Sciatic nerve (tissue), 2 donors: ENCODE measurements around the gene CAMKMT. TPM values are rescaled to one million over a fixed set of nuclear protein-coding genes. Genes with fewer than 3 reads are reported as not detected.

Experiments used
- ATAC-seq: fragments of 200-7000 bp; cut with Tn5 transposase; one replicate; pipeline ENCODE4 v1.9.1; 2020; ENCODE audit warnings: mild to moderate bottlenecking, moderate library complexity
- DNase-seq: peaks from one replicate; pipeline ENCODE4 v3.0.0-alpha.2; 2020; ENCODE audit warnings: low spot score
- intact Hi-C: fragments of 100-400 bp; cut with DNase I; formaldehyde crosslinking; loops from one replicate; pipeline ENCODE4 v1.14.2; 2022
- total RNA-seq: library from RNA; stranded (reverse); fragmentation: NEBNext Ultra II Directional; extraction: Animal tissue kit (Norgen Biotek cat#: 25700); gene quantifications from one replicate; pipeline ENCODE4 v1.2.1, GENCODE V29; 2021
- donor health status: DM: no; HTN: no; CAD: no.
- donor health status: DM: no; HTN: no; CAD: no.

The CAMKMT gene
- total RNA-seq = 11.9 TPM

DNA sequence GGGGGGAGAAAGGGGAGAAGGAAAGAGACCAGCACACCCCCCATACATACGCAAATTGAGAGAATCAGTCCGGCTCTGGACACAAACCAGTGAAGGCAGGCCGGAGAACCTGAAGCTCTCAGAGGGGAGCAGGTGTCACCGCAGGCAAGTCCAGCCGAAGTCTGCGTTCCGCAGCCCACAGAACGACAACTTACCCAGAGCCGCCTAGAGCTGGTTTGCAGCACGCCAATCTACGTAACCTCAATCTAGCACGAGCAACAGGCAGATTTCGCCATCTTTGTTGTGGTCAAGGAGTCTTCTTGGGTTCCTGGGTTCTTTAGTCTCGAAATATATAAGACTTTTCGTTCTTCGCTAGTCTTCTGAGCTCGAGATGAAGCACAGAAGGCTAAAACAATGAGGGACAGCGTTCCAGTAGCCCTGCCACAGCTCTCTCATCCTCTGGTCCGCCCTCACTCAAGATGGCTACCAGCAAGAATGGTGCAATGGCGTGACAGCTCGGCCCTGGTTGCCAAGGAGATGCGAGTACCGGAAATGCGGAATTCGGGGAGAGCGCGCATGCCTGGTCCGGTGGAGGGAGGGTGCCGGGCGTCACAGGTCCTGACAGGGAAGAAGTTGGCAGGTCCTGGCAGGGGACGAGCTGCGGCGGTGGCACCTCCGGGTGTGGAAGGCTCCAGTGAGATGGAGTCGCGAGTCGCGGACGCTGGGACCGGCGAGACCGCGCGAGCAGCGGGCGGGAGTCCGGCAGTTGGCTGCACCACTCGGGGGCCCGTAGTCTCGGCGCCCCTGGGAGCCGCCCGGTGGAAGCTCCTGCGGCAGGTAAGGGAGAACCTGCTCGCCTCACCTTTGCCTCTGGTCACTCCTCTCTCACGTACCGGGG, at the start of gene CAMKMT, which contains the start of gene PREPL:
CAMKMT (plus strand) TSS at position 618 of the 877 bp plus-strand sequence.
PREPL (minus strand) TSS at position 165 of the 877 bp plus-strand sequence. CDS start 15,152 bp downstream, outside the sequence.
- ATAC-seq (peak; percentile 99), DNase-seq (peak; percentile 99)
- intact Hi-C loops = no loop called here

DNA sequence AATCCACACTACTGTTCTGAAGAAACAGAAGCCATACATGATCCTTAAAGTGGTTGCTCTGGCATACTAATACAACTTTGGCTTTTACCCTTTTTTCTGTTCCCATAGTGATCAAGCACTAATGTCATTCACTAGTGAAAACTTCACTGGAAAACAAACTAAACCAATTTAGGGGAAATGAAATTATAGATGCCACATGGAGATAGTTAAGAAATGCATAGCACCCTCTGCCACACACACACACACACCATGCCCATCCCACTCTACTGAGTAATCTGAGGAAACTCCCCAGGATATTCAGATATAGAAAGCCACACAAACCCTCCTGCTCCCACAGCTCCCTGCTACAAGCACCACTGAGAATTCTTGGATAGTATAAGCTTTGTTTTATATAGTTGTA, 47.4 kb upstream of the CAMKMT start:
- no peak for DNase-seq
- intact Hi-C loops = no loop called here
- ATAC-seq = no peak

DNA sequence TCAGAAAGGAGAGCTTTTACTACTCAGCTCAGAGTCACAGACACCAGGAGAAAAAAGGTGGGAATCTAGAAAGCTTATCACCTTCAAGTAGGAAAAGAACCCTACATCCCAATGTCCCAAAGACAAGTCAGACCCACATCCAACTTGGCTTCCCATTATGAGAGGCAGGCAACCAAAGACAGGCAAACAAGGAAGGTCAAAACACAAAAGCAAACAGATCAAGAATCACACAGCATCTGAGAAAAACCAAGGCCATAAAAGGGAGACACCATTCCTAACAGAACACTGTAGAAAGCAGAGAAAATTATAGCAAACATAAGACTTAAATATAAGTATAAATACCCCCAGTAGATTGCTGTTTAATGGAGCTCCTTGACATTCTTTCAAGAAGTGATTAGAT, 45.8 kb upstream of the CAMKMT start:
- ATAC-seq = no peak
- no peak for DNase-seq
- intact Hi-C loops = no loop called here

DNA sequence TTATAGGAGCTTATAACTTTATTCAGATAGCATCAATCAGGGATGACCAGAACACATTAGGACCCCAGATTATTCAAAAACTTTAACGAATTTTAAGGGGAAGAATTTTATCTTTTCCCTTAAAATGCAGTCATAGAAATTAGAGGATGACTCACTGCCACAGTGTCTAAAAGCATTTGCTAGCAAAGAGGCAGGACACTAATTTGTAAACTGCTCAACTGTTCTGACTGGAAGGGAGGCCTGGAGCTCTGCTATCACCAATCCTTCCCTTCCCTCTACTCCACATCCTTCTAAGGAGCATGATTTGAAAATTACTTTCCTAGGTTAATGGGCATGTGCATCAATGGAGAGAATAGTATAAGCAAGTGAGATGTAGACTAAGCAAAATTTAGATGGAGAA, 40.9 kb upstream of the CAMKMT start:
- ATAC-seq (no peak), DNase-seq (no peak)
- intact Hi-C loops = no loop called here

DNA sequence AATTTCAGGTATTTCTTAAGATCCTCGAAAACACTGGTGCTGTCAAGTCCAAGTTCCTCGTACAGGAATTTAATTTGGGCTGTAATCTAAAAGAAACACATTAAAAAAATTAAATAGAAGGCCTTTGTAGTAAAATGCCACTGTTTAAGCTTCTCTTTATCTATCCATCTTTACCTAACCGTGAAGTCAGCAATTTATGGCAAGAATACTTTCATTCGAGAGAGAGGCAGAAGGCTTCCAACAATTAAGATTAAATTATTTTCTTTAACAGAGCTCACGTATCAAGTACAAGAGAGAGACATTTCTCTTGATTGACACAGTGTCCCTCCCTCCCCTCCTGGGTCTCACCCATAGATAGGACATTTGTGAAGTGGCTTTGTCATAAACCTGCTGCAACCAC, 40.4 kb upstream of the CAMKMT start:
- ATAC-seq (no peak), DNase-seq (no peak)
- intact Hi-C loops = no loop called here

DNA sequence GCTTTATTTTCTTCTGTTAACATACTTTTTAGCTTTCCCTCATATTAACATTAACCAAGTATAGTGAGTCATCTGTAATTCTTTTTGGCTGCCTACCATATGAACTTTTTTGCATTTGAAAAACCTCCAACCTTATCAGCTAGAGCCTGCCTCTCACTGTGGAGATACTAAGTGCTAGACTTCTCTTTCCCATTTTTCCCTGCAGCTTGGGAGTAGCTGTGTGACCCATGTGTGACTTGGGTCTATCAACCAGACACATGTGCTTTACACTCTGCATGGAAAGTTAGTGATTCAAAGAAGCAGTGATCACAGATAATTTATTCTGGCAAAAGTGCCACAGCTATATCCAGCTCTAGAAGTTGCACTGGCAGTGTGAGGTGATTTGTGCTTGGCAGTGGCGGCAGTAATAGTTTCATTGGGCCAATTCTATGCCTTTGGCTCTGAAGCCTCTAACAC, 36.7 kb upstream of the CAMKMT start:
- no peak for ATAC-seq
- DNase-seq = no peak
- intact Hi-C loops = no loop called here

DNA sequence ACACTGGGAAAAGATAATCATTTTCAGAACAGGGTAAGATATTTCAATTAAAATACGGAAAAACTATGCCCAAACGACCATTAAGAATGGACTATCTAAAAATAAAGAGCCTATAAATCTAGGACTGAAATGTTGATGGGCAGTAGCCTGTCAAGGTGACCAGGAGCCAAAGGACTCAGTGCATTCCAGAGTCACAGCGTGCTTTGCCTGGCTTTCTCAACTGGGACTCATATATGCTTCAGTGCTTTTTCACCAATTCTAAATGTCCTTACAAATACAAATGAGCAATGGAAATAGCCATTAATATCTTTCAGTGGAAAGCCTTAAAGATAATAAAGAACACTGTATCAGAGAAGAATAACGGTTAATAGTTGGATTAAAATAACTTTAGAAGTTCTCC, 35.9 kb upstream of the CAMKMT start:
- intact Hi-C loops = no loop called here
- ATAC-seq (no peak), DNase-seq (no peak)

DNA sequence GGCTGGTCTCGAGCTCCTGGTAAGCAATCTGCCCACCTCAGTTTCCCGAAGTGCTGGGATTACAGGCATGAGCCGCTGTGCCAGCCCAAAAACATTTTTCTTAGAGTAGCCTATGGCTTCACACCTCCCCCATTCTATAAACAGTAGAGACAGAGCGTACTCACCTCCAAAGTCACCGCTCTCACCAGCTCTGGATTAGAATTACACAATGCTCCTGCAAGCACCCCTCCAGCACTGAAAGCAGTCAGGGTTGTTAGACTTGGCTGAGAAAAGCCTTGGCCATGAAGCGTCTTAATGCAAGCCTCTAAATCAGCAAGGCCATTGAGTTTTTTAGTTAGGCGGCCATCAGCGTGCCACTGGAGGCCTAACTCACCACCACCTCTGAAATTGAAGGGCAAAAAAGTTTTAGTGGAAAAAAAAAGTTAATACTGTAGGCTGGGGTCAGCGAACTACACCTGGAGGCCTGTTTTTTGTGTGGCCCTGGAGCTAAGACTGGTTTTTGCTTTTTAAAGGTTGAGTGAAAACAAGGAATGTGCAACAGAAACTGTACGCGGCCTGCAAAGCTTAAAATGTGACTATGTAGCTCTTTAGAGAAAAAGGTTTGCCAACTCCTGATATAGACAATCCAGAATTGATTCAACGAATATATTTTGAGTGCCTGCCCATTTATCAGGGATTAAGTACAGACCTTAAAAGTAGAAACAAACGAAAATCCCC, 35.0 kb upstream of the CAMKMT start:
- ATAC-seq (no peak), DNase-seq (no peak)
- intact Hi-C loops = no loop called here

DNA sequence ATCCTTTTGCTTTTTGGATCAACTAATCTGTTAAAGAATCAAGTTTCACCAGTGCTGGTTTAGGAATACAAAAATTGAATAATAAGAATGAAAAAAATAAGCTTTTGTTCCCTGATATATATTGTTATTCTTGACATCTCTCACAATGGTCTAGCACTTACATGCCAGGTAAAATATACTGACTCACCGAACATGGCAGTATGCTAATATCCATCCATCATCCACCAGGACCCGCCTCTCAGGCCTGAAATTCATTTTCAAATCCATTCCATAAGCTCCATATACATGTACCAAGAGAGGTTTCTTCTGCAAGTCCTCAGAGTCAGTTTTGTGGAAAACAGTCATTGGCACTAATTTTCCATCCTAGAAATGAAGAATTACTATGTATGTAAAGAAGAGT, 33.0 kb upstream of the CAMKMT start:
- ATAC-seq (no peak), DNase-seq (no peak)
- intact Hi-C loops = no loop called here

DNA sequence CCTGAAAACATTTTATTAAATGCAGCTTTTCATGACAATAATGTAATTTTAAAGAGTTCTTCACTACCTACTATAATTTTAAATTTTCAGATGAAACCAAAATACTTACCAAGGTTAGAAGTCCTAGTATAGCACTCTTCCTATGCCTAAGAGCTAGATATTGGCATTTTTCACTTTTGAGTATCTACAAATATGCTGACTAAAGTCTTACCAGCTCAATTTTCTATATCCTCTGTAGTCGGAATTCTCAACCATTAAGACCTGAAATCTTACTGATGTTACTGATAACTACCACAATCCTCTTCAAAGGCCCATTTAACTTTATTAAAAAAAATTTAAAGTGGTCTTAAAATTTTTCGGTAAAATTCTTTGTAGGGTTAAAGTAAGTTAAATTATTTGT, 32.4 kb upstream of the CAMKMT start:
- no peak for DNase-seq
- intact Hi-C loops = no loop called here
- no peak for ATAC-seq

DNA sequence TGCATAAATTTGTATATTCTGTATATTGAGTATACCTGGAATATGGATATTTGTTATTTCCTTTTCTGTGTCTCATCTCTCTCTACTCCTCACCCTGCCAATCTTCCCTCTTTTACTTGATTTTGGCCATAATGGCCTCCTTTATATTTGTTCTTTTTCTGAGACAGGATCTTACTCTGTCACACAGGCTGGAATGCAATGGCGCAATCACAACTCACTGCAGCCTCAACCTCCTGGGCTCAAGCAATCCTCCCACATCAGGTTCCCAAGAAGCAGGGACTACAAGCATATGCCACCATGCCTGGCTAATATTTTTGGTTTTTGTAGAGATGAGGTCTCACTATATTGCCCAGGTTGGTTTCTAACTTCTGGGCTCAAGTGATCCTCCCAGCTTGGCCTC, 30.9 kb upstream of the CAMKMT start:
- DNase-seq (no peak), ATAC-seq (no peak)
- intact Hi-C loops = no loop called here

DNA sequence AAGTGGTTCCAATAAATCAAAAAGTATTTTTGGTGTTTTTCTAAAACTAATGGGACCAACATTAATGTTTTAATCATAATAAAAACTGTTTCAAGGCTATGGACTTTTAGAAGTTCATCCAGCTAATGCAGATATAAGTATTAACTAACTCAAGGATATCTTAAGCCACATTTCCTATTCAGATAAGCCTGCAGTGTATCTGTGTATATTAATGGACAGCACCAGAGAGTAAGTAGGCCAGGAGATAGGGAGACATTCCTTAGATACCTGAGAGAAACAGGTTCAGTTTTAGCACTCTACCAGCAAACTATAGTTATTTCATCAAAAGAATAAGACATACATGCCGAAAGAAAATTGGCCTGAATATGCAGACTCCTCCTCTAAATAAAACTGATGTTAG, 27.8 kb upstream of the CAMKMT start:
- DNase-seq (no peak), ATAC-seq (no peak)
- intact Hi-C loops = no loop called here

DNA sequence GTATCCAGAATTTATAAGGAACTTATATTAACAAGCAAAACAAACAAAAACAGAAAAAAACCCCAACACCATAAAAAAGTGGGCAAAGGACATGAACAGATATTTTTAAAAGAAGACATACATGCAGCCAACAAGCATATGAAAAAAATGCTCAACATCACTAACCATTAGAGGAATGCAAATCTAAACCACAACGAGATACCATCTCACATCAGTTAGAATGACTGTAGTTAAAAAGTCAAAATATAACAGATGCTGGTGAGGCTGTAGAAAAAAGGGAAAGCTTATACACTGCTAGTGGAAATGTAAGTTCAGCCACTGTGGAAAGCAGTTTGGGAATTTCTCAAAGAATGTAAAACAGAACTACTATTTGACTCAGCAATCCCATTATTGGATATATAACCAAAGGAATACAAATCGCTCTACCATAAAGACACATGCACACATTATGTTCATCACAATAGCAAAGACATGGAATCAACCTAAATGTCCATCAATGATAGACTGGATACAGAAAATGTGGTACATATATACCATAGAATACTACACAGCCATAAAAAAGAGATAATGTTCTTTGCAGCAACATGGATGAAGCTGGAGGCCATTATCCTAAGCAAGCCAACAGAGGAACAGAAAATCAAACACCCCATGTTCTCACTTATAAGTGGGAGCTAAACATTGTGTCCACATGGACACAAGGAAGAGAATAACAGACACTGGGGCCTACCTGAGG, 25.8 kb upstream of the CAMKMT start:
- ATAC-seq (no peak), DNase-seq (no peak)
- intact Hi-C loops = no loop called here

DNA sequence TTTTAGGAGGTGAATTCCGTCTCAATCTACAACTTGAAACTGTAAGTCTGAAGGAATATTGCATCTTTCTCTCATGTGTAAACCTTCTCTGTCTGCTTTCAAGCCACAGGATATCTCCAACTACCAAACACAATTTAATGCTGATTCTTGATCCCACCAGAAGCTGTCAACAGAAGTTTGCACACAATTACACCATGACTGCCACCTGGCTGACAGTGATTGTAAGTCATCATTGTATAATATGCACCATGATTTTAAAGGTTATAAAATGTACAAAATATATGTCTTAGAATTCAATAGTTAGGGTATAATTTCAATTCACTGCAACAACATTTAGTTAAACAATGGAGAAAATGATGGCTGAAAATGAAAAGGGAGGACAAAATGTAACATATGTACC, 18.9 kb upstream of the CAMKMT start:
- DNase-seq = no peak
- intact Hi-C loops = no loop called here
- no peak for ATAC-seq

DNA sequence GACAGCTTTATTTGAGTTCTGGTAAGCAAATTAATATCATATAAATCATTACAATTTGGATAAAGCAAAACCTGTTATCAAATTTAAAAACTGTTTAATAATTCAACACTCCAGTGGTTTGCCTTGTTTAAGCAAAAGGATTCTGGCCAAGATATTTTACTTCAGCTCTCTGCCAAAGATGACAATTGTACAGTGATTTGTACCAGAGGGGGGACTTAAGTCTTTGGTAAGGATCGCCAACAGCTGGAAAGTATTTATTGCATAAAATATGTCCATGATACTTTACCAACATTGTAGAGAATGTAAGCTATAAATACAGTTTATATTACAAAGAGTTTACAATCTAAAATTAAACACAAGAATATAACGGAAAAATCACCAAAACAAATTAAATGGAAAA, 14.2 kb upstream of the CAMKMT start:
- DNase-seq (no peak), ATAC-seq (no peak)
- intact Hi-C loops = no loop called here

DNA sequence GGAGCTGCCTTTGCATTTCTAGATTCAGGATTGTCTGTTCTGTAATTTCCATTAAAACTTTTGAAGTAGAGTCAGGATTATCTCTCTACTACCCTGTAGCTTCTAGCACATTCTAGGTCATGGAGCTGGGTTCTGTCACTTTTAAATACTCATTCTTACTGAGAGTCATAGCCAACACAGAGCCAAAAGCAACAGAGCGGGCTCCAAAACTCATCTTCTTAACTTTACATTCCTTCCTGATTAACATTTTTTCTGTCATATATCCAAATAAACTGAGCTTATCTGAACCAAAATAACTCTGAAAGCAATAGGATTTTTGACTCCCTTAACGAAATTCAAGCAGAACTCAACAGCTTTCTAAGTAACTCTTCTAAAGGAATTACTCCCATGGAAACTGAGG, 13.3 kb upstream of the CAMKMT start:
- intact Hi-C loops = no loop called here
- DNase-seq (no peak), ATAC-seq (peak; percentile 72)

DNA sequence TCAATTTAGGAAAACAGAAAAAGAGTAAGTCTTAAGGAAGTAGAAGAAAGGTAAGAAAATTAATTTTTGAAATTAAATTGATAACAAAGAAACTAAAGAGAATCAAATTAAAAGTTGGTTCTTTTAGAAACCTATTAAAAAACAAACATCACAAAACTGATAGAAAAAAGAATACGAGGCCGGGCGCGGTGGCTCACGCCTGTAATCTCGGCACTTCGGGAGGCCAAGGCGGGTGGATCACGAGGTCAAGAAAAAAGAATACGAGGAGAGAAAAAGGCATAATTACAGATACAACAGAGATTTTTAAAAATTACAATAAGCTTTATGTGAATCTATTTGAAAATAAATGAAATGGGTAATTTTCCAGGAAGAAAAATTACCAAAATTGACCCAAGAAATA, 12.2 kb upstream of the CAMKMT start:
- ATAC-seq (no peak), DNase-seq (no peak)
- intact Hi-C loops = no loop called here

DNA sequence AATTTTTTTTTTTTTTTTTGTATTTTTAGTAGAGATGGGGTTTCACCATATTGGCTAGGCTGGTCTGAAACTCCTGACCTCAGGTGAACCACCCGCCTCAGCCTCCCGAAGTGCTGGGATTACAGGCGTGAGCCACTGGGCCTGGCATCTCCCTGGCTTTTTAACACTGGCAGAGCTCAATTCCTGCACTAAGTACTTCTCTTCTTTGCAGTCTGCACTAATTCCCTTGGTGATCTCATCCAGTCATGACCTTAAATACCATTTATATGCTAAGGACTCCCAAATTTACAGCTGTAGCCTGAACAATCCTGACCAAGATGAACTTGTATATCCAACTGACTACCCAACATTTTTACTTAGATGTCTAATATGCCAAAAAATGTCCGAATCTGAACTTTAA, 10.7 kb upstream of the CAMKMT start:
- no peak for DNase-seq
- ATAC-seq = no peak
- intact Hi-C loops = no loop called here

DNA sequence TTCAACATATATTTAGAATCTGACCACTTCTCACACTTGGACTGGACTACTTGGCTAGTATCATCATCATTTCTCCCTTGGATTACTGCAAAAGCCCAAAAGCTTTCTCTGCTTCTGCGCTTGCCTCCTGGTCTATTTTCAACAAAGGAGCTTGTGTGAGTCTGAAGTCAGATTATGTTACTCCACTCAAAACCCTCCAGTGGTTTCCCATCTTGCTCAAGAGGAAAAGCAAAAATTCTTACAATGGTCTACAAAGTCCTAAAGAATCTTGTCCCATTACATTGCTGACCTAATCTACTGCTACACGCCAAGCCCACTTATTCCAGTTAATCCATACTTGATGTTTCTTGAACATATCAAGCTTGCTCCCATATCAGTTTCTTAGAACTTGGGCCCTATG, 10.1 kb upstream of the CAMKMT start:
- DNase-seq = no peak
- intact Hi-C loops = no loop called here
- no peak for ATAC-seq

DNA sequence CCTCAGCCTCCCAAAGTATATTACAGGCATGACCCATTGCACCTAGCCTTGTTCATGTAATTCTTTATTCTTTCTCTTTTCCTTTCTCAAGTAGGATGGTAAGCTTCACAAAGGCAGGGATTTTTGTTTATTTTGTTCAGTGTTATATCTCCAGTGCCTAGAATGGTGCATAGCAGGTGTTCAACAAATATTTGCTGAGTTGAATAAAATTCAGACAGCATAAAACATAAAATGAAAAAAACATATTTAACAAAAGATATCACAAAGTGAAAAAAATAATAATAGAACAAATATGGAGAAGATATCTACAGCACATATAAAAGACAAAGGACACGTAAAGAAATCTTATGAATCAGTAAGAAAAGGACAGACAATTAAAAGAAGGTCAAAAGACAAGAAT, 9.2 kb upstream of the CAMKMT start:
- intact Hi-C loops = no loop called here
- ATAC-seq (no peak), DNase-seq (no peak)
